ENCODE data around the gene CYP26A1. TPM values are rescaled to one million over a fixed set of nuclear protein-coding genes. Genes with fewer than 3 reads are reported as not detected.

Gene CYP26A1
- total RNA-seq, 4 donors from 2014 or later = not detected

DNA sequence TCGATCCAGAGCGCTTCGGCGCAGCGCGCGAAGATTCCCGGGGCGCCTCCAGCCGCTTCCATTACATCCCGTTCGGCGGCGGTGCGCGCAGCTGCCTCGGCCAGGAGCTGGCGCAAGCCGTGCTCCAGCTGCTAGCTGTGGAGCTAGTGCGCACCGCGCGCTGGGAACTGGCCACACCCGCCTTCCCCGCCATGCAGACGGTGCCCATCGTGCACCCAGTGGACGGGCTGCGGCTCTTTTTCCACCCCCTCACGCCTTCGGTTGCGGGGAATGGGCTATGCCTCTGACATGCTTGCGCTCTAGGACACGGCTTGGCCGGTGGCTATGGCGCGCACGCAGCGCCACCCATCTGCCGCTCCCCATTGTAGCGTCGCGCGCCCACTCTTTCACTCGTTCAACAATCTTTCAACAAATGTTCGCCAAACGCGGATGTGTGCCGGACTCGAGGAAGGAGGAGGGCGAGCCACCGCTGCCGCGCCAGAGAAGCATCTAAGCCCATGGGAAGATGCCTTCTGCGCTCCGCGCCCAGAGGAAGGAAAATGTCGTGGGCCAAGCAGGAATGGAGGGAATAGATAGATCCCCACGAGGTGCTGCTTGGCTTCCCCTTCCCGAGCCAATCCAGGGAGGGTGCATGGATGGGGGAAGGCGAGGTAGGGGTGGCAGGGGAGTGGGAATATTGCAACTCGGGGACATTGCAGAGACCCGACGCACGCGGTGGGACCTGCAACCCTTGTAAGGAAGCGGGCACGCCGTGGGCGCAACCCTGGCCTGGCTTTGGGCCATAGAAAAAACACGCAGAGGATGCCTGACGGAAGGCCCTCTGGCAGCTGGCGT, 5.1 kb upstream of the CYP26A1 start:
- peaks cover 0 to 53% (median 11%) of the 10 kb centered on the region in 3 donors for H3K4me1 ChIP-seq
- TF ChIP-seq, protein P1, sequence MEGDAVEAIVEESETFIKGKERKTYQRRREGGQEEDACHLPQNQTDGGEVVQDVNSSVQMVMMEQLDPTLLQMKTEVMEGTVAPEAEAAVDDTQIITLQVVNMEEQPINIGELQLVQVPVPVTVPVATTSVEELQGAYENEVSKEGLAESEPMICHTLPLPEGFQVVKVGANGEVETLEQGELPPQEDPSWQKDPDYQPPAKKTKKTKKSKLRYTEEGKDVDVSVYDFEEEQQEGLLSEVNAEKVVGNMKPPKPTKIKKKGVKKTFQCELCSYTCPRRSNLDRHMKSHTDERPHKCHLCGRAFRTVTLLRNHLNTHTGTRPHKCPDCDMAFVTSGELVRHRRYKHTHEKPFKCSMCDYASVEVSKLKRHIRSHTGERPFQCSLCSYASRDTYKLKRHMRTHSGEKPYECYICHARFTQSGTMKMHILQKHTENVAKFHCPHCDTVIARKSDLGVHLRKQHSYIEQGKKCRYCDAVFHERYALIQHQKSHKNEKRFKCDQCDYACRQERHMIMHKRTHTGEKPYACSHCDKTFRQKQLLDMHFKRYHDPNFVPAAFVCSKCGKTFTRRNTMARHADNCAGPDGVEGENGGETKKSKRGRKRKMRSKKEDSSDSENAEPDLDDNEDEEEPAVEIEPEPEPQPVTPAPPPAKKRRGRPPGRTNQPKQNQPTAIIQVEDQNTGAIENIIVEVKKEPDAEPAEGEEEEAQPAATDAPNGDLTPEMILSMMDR (IDR thresholded peaks at IDR 0.05) = peak in 1 of 4 experiments; percentile 8
- no peak for TF ChIP-seq EP300 (IDR thresholded peaks at IDR 0.05)

DNA sequence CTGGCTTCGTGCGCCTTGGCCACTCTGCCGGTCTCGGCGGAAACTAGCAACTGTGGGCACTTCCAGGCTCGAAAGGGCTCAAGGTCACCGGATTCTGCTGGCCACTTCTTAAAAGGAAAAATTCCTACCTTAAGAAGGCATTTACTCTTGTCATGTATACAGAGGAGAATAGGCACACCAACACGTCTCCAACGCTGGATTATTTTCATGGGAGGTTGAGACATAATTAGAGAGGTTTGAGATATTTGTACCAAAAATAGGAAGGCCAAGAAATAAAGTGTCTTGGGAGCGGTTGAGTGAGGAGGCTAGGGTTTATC, 4.5 kb upstream of the CYP26A1 start:
- Histone ChIP-seq H3K27me3 (peaks cover 100% of the 10 kb centered on the region), H3K36me3 (no peaks in the 10 kb centered on the region), H3K4me1 (peaks cover 2 to 58% (median 17%) of the 10 kb centered on the region in 3 donors), H3K4me3 (no peak overlapping the region), H3K9me3 (no peaks in the 10 kb centered on the region), H3K27ac (no peak overlapping the region)
- TF ChIP-seq EP300 (IDR thresholded peaks at IDR 0.05) = no peak
- TF ChIP-seq, protein P1 (IDR thresholded peaks at IDR 0.05) = no peak
- TF ChIP-seq POLR2A (IDR thresholded peaks at IDR 0.05) = no peak
- no peak for TF ChIP-seq POLR2AphosphoS5 (IDR thresholded peaks at IDR 0.05)
- WGBS, 2 donors (ENCODE audit: low coverage in 1 of 2) = 17 to 38% methylated on average over 4 to 9 of the region's 10 CpGs
- no peak for ATAC-seq

More for the DNA sequence above, 5.1 kb upstream of the CYP26A1 start:
- no peaks in the 10 kb centered on the region for H3K9me3 ChIP-seq
- H3K4me3 ChIP-seq = no peak overlapping the region
- no peak for ATAC-seq
- 3 to 7% methylated on average over 2 to 16 of the region's 73 CpGs for WGBS, 2 donors (ENCODE audit: low coverage in 1 of 2)
- no peak overlapping the region for H3K27ac ChIP-seq
- no peaks in the 10 kb centered on the region for H3K36me3 ChIP-seq
- H3K27me3 ChIP-seq = peaks cover 100% of the 10 kb centered on the region

DNA sequence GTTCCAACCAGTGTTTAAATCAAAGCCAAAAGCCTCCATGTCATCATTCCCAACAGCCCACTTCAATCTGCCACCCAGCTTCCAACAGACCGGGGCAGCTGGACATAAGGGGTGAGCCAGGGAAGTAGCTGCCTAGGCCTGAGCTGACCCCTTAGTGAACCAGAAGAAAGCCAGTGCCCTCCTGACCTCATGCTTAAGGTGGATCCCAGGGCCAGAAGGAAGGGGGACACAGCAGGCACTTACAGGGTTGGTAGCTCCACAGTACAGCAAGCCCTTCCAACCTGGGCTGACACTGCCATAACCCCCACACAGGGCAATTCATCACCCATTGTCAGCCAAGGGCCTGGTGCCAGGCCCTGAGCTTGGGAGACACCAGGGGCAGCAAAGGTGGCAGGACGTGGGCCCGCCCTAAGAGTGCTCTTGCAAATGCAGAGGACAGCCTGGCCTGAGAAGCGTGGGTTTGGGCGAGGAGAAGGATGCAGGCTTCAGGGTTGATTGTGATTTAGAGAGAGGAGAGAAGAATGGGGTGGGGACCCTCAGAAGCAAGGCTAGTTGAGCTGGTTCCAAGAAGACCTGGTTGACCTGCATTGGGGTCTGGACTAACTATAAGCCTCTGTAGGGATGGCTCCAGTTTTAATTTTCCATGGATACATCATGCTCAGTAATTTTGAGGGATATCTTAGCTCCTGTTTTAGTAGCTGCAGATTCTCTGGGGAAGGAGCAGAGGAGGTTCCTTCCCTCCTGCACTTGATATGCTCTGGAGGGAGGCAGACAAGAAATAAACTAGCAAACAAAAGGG, 3.1 kb upstream of the CYP26A1 start:
- peaks cover 100% of the 10 kb centered on the region for H3K27me3 ChIP-seq

DNA sequence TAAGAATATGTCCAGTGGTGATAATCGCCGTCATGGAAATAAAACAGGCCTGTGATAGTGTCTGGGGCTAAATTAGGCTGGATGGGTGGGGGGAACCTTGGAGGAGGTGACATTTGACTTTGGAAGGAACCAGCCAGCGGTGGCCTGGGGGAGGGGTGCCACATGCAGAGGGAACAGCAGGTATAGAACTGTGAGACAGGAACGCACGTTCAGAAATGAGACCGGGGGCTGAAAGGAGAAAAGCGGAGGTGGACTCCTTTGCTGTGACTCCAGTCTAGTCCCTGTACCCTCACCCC, 2.6 kb upstream of the CYP26A1 start:
- H3K4me1 ChIP-seq = peaks cover 2 to 62% (median 27%) of the 10 kb centered on the region in 3 donors
- 46 to 68% methylated on average over 4 to 7 of the region's 7 CpGs for WGBS, 2 donors (ENCODE audit: low coverage in 1 of 2)

More for the DNA sequence above, 3.1 kb upstream of the CYP26A1 start:
- H3K4me3 ChIP-seq = no peak overlapping the region
- 64 to 94% methylated on average over 3 to 4 of the region's 5 CpGs for WGBS, 2 donors (ENCODE audit: low coverage in 1 of 2)
- peaks cover 2 to 68% (median 27%) of the 10 kb centered on the region in 3 donors for H3K4me1 ChIP-seq
- H3K9me3 ChIP-seq = no peaks in the 10 kb centered on the region
- ATAC-seq = no peak
- TF ChIP-seq POLR2AphosphoS5 (IDR thresholded peaks at IDR 0.05) (no peak), EP300 (IDR thresholded peaks at IDR 0.05) (no peak), POLR2A (IDR thresholded peaks at IDR 0.05) (no peak)
- TF ChIP-seq, protein P1 (IDR thresholded peaks at IDR 0.05) = no peak
- H3K27ac ChIP-seq = no peak overlapping the region
- H3K36me3 ChIP-seq = no peaks in the 10 kb centered on the region

More for the DNA sequence above, 2.6 kb upstream of the CYP26A1 start:
- ATAC-seq = no peak
- Histone ChIP-seq H3K27ac (no peak overlapping the region), H3K36me3 (no peaks in the 10 kb centered on the region), H3K9me3 (no peaks in the 10 kb centered on the region), H3K4me3 (no peak overlapping the region), H3K27me3 (peaks cover 100% of the 10 kb centered on the region)
- TF ChIP-seq POLR2AphosphoS5 (IDR thresholded peaks at IDR 0.05) (no peak), EP300 (IDR thresholded peaks at IDR 0.05) (no peak), POLR2A (IDR thresholded peaks at IDR 0.05) (no peak)
- TF ChIP-seq, protein P1 (IDR thresholded peaks at IDR 0.05) = no peak
